ENCODE measurements around the gene APOBEC2. TPM values are rescaled to one million over a fixed set of nuclear protein-coding genes. Genes with fewer than 3 reads are reported as not detected.
A peak's percentile ranks its signal among the peaks of the same experiment; 100 is the strongest.

APOBEC2 gene
- total RNA-seq, 1 donor from 2014 or later = not detected

GRCh38 chr6:41023114-41023513 is 29.9 kb upstream of the APOBEC2 start:
- H3K4me3 Mint-ChIP-seq = no peak overlapping the region
- no peaks in the 10 kb centered on the region for H3K27me3 Mint-ChIP-seq (ENCODE audit: low read depth)
- H3K4me1 Mint-ChIP-seq = peaks cover 18% of the 10 kb centered on the region
- no peak for TF ChIP-seq CTCF (conservative IDR thresholded peaks at IDR 0.05)
- H3K9me3 Mint-ChIP-seq = no peaks in the 10 kb centered on the region
- no peak overlapping the region for H3K27ac Mint-ChIP-seq (ENCODE audit: unreplicated experiment)
- no peak for DNase-seq (ENCODE audit: low read depth, low spot score)
- no peaks in the 10 kb centered on the region for H3K36me3 Mint-ChIP-seq (ENCODE audit: low read depth)

GRCh38 chr6:41025966-41026530 is 27.0 kb upstream of the APOBEC2 start:
- TF ChIP-seq CTCF (conservative IDR thresholded peaks at IDR 0.05) = no peak

GRCh38 chr6:41027241-41027640 is 25.8 kb upstream of the APOBEC2 start:
- no peak for TF ChIP-seq CTCF (conservative IDR thresholded peaks at IDR 0.05)
- no peaks in the 10 kb centered on the region for H3K9me3 Mint-ChIP-seq
- H3K36me3 Mint-ChIP-seq (ENCODE audit: low read depth) = no peaks in the 10 kb centered on the region
- peak overlapping the region; percentile 65 for H3K27ac Mint-ChIP-seq (ENCODE audit: unreplicated experiment)
- no peaks in the 10 kb centered on the region for H3K27me3 Mint-ChIP-seq (ENCODE audit: low read depth)
- H3K4me1 Mint-ChIP-seq = peaks cover 28% of the 10 kb centered on the region
- peak overlapping the region; percentile 78 for H3K4me3 Mint-ChIP-seq
- no peak for DNase-seq (ENCODE audit: low read depth, low spot score)

More at GRCh38 chr6:41025966-41026530, 27.0 kb upstream of the APOBEC2 start:
- peaks cover 28% of the 10 kb centered on the region for H3K4me1 Mint-ChIP-seq
- no peaks in the 10 kb centered on the region for H3K36me3 Mint-ChIP-seq (ENCODE audit: low read depth)
- no peaks in the 10 kb centered on the region for H3K9me3 Mint-ChIP-seq
- H3K27me3 Mint-ChIP-seq (ENCODE audit: low read depth) = no peaks in the 10 kb centered on the region
- DNase-seq (ENCODE audit: low read depth, low spot score) = no peak
- H3K4me3 Mint-ChIP-seq = peak overlapping the region; percentile 61
- H3K27ac Mint-ChIP-seq (ENCODE audit: unreplicated experiment) = no peak overlapping the region

- peak; percentile 100 for TF ChIP-seq CTCF (conservative IDR thresholded peaks at IDR 0.05)
- no peaks in the 10 kb centered on the region for H3K36me3 Mint-ChIP-seq (ENCODE audit: low read depth)
- peak overlapping the region; percentile 65 for H3K27ac Mint-ChIP-seq (ENCODE audit: unreplicated experiment)
- H3K27me3 Mint-ChIP-seq (ENCODE audit: low read depth) = no peaks in the 10 kb centered on the region
- H3K9me3 Mint-ChIP-seq = no peaks in the 10 kb centered on the region
- peaks cover 28% of the 10 kb centered on the region for H3K4me1 Mint-ChIP-seq
- peak overlapping the region; percentile 82 for H3K4me3 Mint-ChIP-seq
- DNase-seq (ENCODE audit: low read depth, low spot score) = peak; percentile 96
Measured at GRCh38 chr6:41027799-41028560, 25.0 kb upstream of the APOBEC2 start.

GRCh38 chr6:41028561-41029412 is 24.2 kb upstream of the APOBEC2 start:
- no peak for TF ChIP-seq CTCF (conservative IDR thresholded peaks at IDR 0.05)
- peak overlapping the region; percentile 1 for H3K27ac Mint-ChIP-seq (ENCODE audit: unreplicated experiment)
- H3K4me3 Mint-ChIP-seq = peak overlapping the region; percentile 82
- no peaks in the 10 kb centered on the region for H3K36me3 Mint-ChIP-seq (ENCODE audit: low read depth)
- no peak for DNase-seq (ENCODE audit: low read depth, low spot score)
- H3K4me1 Mint-ChIP-seq = peaks cover 28% of the 10 kb centered on the region
- H3K9me3 Mint-ChIP-seq = no peaks in the 10 kb centered on the region
- no peaks in the 10 kb centered on the region for H3K27me3 Mint-ChIP-seq (ENCODE audit: low read depth)
